Motor neuron (in vitro differentiated cells): ENCODE results near the gene KRTAP5-9. TPM values are rescaled to one million over a fixed set of nuclear protein-coding genes. Genes with fewer than 3 reads are reported as not detected.

Experiments used
- ATAC-seq, 8 experiments: fragments of 200-7000 bp; cut with Tn5 transposase; replicated peaks in 6 of 8; 2 replicates each; pipeline ENCODE4 v1.8.0; 2021; ENCODE audit warnings: mild to moderate bottlenecking in 8 of 8, moderate library complexity in 8 of 8
- H3K27ac ChIP-seq, 2 donors: fragments of 250-450 bp; sonication (Bioruptor Pico); 2 replicates each; pipeline ENCODE4 v1.9.0; 2021; ENCODE audit warnings: antibody characterized with exemption in 2 of 2, mild to moderate bottlenecking in 2 of 2, moderate library complexity in 1 of 2
- H3K4me1 ChIP-seq, 2 donors: fragments of 250-450 bp; sonication (Bioruptor Pico); replicated peaks in 1 of 2; 2 replicates each; pipeline ENCODE4 v1.6.1; 2021; ENCODE audit warnings: antibody characterized with exemption in 2 of 2, mild to moderate bottlenecking in 2 of 2, moderate library complexity in 1 of 2
- H3K4me3 ChIP-seq, 5 donors: fragments of 250-450 bp; sonication (Bioruptor Pico); 2 replicates each; pipeline ENCODE4 v1.9.0; 2021; ENCODE audit warnings: antibody characterized with exemption in 5 of 5, mild to moderate bottlenecking in 5 of 5, moderate library complexity in 4 of 5
- WGBS, 10 experiments: fragments of 450-650 bp; shearing (Covaris generic); methylation state at CpG; one replicate each; pipeline ENCODE4 v1.0.0; 2022; 5-methylcytosine and 5-hydroxymethylcytosine counted together
- in situ Hi-C, 9 experiments: fragments of 400-800 bp; cut with MboI; loops; one replicate each; pipeline ENCODE4 v1.15.0; 2021; ENCODE audit warnings: low sequenced_read_pairs in 9 of 9, low pct_unique_long_range_greater_than_20kb in 2 of 9; ENCODE audit not compliant: unreplicated experiment in 9 of 9
- total RNA-seq, 8 experiments: library from RNA; unstranded; fragments of 300-600 nt; gene quantifications; 2 replicates each; pipeline versions ENCODE4 v1.2.3 to v1.2.4, GENCODE V29; 2022

The KRTAP5-9 gene
- 1 to 10 TPM in 1 of 8 experiments, under 1 TPM in 3, not detected in 4; 0.36 to 1.2 (median 0.39) TPM for total RNA-seq

- Histone ChIP-seq H3K27ac (no peak within 1 kb of the TSS), H3K4me1 (no peaks in the 10 kb centered on the region), H3K4me3 (no peak within 1 kb of the TSS)
- in situ Hi-C loops: no loop called here
- no peak for ATAC-seq
- 17 to 86% (median 76%) methylated on average over 1 to 3 of the region's 5 CpGs; no CpG with 5 or more reads in 5 of the 10 experiments for WGBS, 10 experiments
Measured at GRCh38 chr11:71548120-71548519, at the start of gene KRTAP5-9. Gene KRTAP5-9, plus strand, starts transcription at chr11:71548420. Its CDS starts 238 bp downstream, at chr11:71548658.

- Histone ChIP-seq H3K4me3 (no peak overlapping the region), H3K27ac (no peak overlapping the region), H3K4me1 (peaks cover 0 to under 1% of the 10 kb centered on the region in 2 donors)
- ATAC-seq: no peak
- in situ Hi-C loops: no loop called here
- WGBS, 10 experiments: 50 to 92% (median 89%) methylated on average over 1 to 12 of the region's 13 CpGs; no CpG with 5 or more reads in 2 of the 10 experiments
Measured at GRCh38 chr11:71499125-71499524, 49.1 kb upstream of the KRTAP5-9 start.

GRCh38 chr11:71499546-71499945 lies 48.7 kb upstream of the KRTAP5-9 start:
- Histone ChIP-seq H3K4me3 (no peak overlapping the region), H3K27ac (no peak overlapping the region), H3K4me1 (peaks cover 0 to 4% of the 10 kb centered on the region in 2 donors)
- ATAC-seq: no peak
- WGBS, 10 experiments: 40 to 100% (median 79%) methylated on average over 1 to 4 of the region's 6 CpGs; no CpG with 5 or more reads in 3 of the 10 experiments
- in situ Hi-C loops: no loop called here

- H3K4me1 ChIP-seq: peaks cover 0 to 4% of the 10 kb centered on the region in 2 donors
- in situ Hi-C loops: no loop called here
- WGBS, 10 experiments: 0 to 80% (median 0%) methylated on average over 1 to 2 of the region's 6 CpGs; no CpG with 5 or more reads in 5 of the 10 experiments
- H3K4me3 ChIP-seq: no peak overlapping the region
- no peak overlapping the region for H3K27ac ChIP-seq
- no peak for ATAC-seq
Measured at GRCh38 chr11:71500601-71501021, 47.6 kb upstream of the KRTAP5-9 start.

- no peak overlapping the region for H3K27ac ChIP-seq
- 84 to 100% (median 95%) methylated on average over 3 to 9 of the region's 30 CpGs; no CpG with 5 or more reads in 3 of the 10 experiments for WGBS, 10 experiments
- in situ Hi-C loops: no loop called here
- ATAC-seq: no peak
- no peak overlapping the region for H3K4me3 ChIP-seq
- H3K4me1 ChIP-seq: peaks cover 0 to 4% of the 10 kb centered on the region in 2 donors
Measured at GRCh38 chr11:71501071-71501985, 46.9 kb upstream of the KRTAP5-9 start.

GRCh38 chr11:71502026-71502425 lies 46.2 kb upstream of the KRTAP5-9 start:
- Histone ChIP-seq H3K4me1 (peaks cover 0 to 4% of the 10 kb centered on the region in 2 donors), H3K27ac (no peak overlapping the region), H3K4me3 (no peak overlapping the region)
- WGBS, 10 experiments: 80 to 100% (median 98%) methylated on average over 1 to 6 of the region's 10 CpGs; no CpG with 5 or more reads in 6 of the 10 experiments
- no peak for ATAC-seq
- in situ Hi-C loops: no loop called here

GRCh38 chr11:71502871-71503435 lies 45.3 kb upstream of the KRTAP5-9 start:
- 88 to 100% (median 90%) methylated on average over 1 to 5 of the region's 15 CpGs; no CpG with 5 or more reads in 6 of the 10 experiments for WGBS, 10 experiments

GRCh38 chr11:71504531-71504930 lies 43.7 kb upstream of the KRTAP5-9 start:
- Histone ChIP-seq H3K27ac (no peak overlapping the region), H3K4me3 (no peak overlapping the region), H3K4me1 (peaks cover 0 to 4% of the 10 kb centered on the region in 2 donors)
- WGBS, 10 experiments: 23 to 92% (median 56%) methylated on average over 2 to 8 of the region's 10 CpGs; no CpG with 5 or more reads in 5 of the 10 experiments
- peak in 2 of 8 experiments; percentile 14 to 28 for ATAC-seq
- in situ Hi-C loops: no loop called here

More at GRCh38 chr11:71502871-71503435, 45.3 kb upstream of the KRTAP5-9 start:
- in situ Hi-C loops: no loop called here
- ATAC-seq: no peak
- Histone ChIP-seq H3K4me3 (no peak overlapping the region), H3K4me1 (peaks cover 0 to 4% of the 10 kb centered on the region in 2 donors), H3K27ac (no peak overlapping the region)

- WGBS, 10 experiments: 40 to 100% (median 78%) methylated on average over 1 to 2 of the region's 2 CpGs
- no peak for ATAC-seq
- no peak overlapping the region for H3K4me3 ChIP-seq
- H3K27ac ChIP-seq: no peak overlapping the region
- in situ Hi-C loops: no loop called here
- peaks cover 0 to 4% of the 10 kb centered on the region in 2 donors for H3K4me1 ChIP-seq
Measured at GRCh38 chr11:71505001-71505400, 43.2 kb upstream of the KRTAP5-9 start.

- Histone ChIP-seq H3K4me3 (no peak overlapping the region), H3K27ac (no peak overlapping the region), H3K4me1 (peaks cover 0 to 4% of the 10 kb centered on the region in 2 donors)
- WGBS, 10 experiments: 40 to 100% (median 79%) methylated on average over 1 to 5 of the region's 9 CpGs; no CpG with 5 or more reads in 5 of the 10 experiments
- ATAC-seq: no peak
- in situ Hi-C loops: no loop called here
Measured at GRCh38 chr11:71505781-71506180, 42.4 kb upstream of the KRTAP5-9 start.

- Histone ChIP-seq H3K4me3 (no peak overlapping the region), H3K4me1 (peaks cover 0 to 4% of the 10 kb centered on the region in 2 donors), H3K27ac (no peak overlapping the region)
- no peak for ATAC-seq
- 80 to 100% (median 100%) methylated on average over 1 to 5 of the region's 5 CpGs; no CpG with 5 or more reads in 2 of the 10 experiments for WGBS, 10 experiments
- in situ Hi-C loops: no loop called here
Measured at GRCh38 chr11:71507102-71507501, 41.1 kb upstream of the KRTAP5-9 start.

GRCh38 chr11:71518506-71519471 lies 29.4 kb upstream of the KRTAP5-9 start:
- Histone ChIP-seq H3K4me3 (no peak overlapping the region), H3K27ac (no peak overlapping the region), H3K4me1 (no peaks in the 10 kb centered on the region)
- 90 to 100% (median 96%) methylated on average over 1 to 10 of the region's 55 CpGs; no CpG with 5 or more reads in 6 of the 10 experiments for whole genome bisulfite sequencing, 10 experiments
- ATAC-seq: no peak
- in situ Hi-C loops: no loop called here
